NT2/D1 (cell line): Measurements from ENCODE around the gene TTBK1.

Source experiments
- SUZ12 ChIP-seq: IDR thresholded peaks from 2 replicates; pipeline ENCODE4 v1.6.1; 2011; ENCODE audit not compliant: insufficient read length, insufficient read depth; ENCODE audit errors: extremely low read depth
- YY1 ChIP-seq: IDR thresholded peaks from 2 replicates; pipeline ENCODE4 v1.6.1; 2011; ENCODE audit not compliant: insufficient read length, insufficient read depth

DNA sequence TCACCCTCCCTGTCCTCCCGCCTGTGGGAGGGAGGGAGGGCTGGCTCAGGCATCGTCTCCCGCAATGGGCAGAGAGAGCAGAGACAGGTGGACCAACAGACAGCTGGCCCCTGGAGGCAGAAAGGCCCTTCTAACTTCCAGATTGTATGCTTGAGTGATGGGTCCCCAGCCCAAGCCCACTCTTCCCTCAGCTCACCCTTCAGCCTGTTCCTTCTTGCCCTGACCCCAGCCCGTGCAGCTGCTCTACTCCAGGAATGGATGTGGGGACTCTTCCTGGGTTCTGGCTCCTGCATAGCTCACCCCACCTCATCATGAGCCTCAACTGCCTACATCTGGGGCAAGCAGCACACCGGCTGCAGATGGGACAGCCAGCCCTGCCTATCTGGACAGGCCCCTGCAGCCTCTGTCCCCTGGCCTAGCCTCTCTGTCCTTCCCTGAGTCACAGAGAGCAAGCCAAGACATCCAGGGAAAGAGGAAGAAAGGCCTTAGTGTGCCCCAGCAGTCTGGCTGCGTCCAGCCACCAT is 43.2 kb downstream of the TTBK1 start:
- no peak for TF ChIP-seq SUZ12
- TF ChIP-seq YY1, result no peak
